ENCODE data around the gene PROSER2.

- TF ChIP-seq POLR2A (IDR thresholded peaks at IDR 0.05) (no peak), CTCF (IDR thresholded peaks at IDR 0.05) (no peak)
Measured at GRCh38 chr10:11910102-11910501, 86.9 kb downstream of the PROSER2 start.
